GM23338 (cell line): ENCODE results near the gene CHST11. TPM values are rescaled to one million over a fixed set of nuclear protein-coding genes. Genes with fewer than 3 reads are reported as not detected.

Source experiments
- EZH2 ChIP-seq: fragments of 200-600 bp; sonication (generic); IDR thresholded peaks from one replicate; pipeline ENCODE4 v1.8.0; 2017; ENCODE audit warnings: antibody characterized with exemption, mild to moderate bottlenecking, low read depth; ENCODE audit not compliant: unreplicated experiment
- EZH2phosphoT487 ChIP-seq: fragments of 200-600 bp; sonication (generic); IDR thresholded peaks from one replicate; pipeline ENCODE4 v1.8.1; 2018; ENCODE audit warnings: antibody characterized with exemption; ENCODE audit not compliant: unreplicated experiment
- STAT1 ChIP-seq: IDR thresholded peaks from one replicate; pipeline ENCODE4 v1.6.1; 2016; ENCODE audit warnings: antibody characterized with exemption; ENCODE audit not compliant: unreplicated experiment
- ZNF114 ChIP-seq: fragments of 250-450 bp; sonication (Bioruptor Pico); IDR thresholded peaks from 2 replicates; pipeline ENCODE4 v1.5.0; 2020; ENCODE audit warnings: mild to moderate bottlenecking, moderate library complexity
- polyA plus RNA-seq: library from polyadenylated mRNA; unstranded; fragments of >200 nt; fragmentation: Nextera tagmentation; extraction: Ambion mirVana; gene quantifications from 2 replicates; pipeline ENCODE4 v1.2.1, GENCODE V29; 2016
- total RNA-seq: library from RNA; depleted of rRNA; stranded (reverse); fragments of >200 nt; shearing (Covaris generic); gene quantifications from 2 replicates; pipeline ENCODE4 v1.2.3, GENCODE V29; 2014
- TF ChIP-seq, protein P1 (sequence below): fragments of 250-450 bp; sonication (Bioruptor Pico); IDR thresholded peaks from 2 replicates; pipeline ENCODE4 v1.5.0; 2020; ENCODE audit warnings: mild to moderate bottlenecking, moderate library complexity
- TF ChIP-seq, protein P2 (sequence below), 2 experiments: fragments of 200-600 bp in 1 of 2; sonication (generic) in 1 of 2; conservative IDR thresholded peaks; 2 replicates each; pipeline versions ENCODE4 v1.5.1 to v1.6.1; 2016 to 2017; ENCODE audit warnings: antibody characterized with exemption in 2 of 2, low read depth in 2 of 2, mild to moderate bottlenecking in 2 of 2, moderate library complexity in 1 of 2
- TF ChIP-seq, protein P3 (sequence below): IDR thresholded peaks from one replicate; pipeline ENCODE4 v1.6.1; 2018; ENCODE audit warnings: antibody characterized with exemption; ENCODE audit not compliant: unreplicated experiment

CHST11 gene
- total and polyA plus RNA-seq, 2 experiments from 2014 or later = 7.7 to 25.7 TPM

DNA sequence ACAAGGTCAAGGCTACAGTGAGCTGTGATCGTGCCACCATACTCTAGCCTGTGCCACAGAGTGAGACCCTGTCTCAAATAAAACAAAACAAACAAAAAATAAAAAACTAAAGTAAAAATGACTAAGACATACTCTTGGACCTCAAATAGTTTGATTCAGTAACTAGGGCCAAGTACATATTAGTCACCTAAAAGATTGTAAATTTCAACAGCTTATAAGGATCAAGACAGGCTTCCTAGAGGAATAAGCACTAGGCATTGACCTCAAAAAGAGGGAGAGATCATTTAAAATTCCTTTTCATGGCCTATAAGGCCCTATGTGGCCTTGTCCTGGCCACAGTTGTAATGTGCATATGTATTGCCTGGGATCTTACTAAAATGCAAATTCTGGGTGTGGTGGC is 46.0 kb upstream of the CHST11 start (continued):
- TF ChIP-seq, protein P1, sequence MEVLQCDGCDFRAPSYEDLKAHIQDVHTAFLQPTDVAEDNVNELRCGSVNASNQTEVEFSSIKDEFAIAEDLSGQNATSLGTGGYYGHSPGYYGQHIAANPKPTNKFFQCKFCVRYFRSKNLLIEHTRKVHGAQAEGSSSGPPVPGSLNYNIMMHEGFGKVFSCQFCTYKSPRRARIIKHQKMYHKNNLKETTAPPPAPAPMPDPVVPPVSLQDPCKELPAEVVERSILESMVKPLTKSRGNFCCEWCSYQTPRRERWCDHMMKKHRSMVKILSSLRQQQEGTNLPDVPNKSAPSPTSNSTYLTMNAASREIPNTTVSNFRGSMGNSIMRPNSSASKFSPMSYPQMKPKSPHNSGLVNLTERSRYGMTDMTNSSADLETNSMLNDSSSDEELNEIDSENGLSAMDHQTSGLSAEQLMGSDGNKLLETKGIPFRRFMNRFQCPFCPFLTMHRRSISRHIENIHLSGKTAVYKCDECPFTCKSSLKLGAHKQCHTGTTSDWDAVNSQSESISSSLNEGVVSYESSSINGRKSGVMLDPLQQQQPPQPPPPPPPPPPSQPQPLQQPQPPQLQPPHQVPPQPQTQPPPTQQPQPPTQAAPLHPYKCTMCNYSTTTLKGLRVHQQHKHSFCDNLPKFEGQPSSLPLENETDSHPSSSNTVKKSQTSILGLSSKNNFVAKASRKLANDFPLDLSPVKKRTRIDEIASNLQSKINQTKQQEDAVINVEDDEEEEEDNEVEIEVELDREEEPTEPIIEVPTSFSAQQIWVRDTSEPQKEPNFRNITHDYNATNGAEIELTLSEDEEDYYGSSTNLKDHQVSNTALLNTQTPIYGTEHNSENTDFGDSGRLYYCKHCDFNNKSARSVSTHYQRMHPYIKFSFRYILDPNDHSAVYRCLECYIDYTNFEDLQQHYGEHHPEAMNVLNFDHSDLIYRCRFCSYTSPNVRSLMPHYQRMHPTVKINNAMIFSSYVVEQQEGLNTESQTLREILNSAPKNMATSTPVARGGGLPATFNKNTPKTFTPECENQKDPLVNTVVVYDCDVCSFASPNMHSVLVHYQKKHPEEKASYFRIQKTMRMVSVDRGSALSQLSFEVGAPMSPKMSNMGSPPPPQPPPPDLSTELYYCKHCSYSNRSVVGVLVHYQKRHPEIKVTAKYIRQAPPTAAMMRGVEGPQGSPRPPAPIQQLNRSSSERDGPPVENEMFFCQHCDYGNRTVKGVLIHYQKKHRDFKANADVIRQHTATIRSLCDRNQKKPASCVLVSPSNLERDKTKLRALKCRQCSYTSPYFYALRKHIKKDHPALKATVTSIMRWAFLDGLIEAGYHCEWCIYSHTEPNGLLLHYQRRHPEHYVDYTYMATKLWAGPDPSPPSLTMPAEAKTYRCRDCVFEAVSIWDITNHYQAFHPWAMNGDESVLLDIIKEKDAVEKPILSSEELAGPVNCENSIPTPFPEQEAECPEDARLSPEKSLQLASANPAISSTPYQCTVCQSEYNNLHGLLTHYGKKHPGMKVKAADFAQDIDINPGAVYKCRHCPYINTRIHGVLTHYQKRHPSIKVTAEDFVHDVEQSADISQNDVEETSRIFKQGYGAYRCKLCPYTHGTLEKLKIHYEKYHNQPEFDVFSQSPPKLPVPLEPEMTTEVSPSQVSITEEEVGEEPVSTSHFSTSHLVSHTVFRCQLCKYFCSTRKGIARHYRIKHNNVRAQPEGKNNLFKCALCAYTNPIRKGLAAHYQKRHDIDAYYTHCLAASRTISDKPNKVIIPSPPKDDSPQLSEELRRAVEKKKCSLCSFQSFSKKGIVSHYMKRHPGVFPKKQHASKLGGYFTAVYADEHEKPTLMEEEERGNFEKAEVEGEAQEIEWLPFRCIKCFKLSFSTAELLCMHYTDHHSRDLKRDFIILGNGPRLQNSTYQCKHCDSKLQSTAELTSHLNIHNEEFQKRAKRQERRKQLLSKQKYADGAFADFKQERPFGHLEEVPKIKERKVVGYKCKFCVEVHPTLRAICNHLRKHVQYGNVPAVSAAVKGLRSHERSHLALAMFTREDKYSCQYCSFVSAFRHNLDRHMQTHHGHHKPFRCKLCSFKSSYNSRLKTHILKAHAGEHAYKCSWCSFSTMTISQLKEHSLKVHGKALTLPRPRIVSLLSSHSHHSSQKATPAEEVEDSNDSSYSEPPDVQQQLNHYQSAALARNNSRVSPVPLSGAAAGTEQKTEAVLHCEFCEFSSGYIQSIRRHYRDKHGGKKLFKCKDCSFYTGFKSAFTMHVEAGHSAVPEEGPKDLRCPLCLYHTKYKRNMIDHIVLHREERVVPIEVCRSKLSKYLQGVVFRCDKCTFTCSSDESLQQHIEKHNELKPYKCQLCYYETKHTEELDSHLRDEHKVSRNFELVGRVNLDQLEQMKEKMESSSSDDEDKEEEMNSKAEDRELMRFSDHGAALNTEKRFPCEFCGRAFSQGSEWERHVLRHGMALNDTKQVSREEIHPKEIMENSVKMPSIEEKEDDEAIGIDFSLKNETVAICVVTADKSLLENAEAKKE = no peak
- TF ChIP-seq, protein P2, sequence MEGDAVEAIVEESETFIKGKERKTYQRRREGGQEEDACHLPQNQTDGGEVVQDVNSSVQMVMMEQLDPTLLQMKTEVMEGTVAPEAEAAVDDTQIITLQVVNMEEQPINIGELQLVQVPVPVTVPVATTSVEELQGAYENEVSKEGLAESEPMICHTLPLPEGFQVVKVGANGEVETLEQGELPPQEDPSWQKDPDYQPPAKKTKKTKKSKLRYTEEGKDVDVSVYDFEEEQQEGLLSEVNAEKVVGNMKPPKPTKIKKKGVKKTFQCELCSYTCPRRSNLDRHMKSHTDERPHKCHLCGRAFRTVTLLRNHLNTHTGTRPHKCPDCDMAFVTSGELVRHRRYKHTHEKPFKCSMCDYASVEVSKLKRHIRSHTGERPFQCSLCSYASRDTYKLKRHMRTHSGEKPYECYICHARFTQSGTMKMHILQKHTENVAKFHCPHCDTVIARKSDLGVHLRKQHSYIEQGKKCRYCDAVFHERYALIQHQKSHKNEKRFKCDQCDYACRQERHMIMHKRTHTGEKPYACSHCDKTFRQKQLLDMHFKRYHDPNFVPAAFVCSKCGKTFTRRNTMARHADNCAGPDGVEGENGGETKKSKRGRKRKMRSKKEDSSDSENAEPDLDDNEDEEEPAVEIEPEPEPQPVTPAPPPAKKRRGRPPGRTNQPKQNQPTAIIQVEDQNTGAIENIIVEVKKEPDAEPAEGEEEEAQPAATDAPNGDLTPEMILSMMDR (conservative IDR thresholded peaks at IDR 0.05; ENCODE audit: low read depth in 2 of 2) = no peak
- TF ChIP-seq EZH2 (no peak), ZNF114 (no peak), STAT1 (no peak), EZH2phosphoT487 (no peak)
- TF ChIP-seq, protein P3, sequence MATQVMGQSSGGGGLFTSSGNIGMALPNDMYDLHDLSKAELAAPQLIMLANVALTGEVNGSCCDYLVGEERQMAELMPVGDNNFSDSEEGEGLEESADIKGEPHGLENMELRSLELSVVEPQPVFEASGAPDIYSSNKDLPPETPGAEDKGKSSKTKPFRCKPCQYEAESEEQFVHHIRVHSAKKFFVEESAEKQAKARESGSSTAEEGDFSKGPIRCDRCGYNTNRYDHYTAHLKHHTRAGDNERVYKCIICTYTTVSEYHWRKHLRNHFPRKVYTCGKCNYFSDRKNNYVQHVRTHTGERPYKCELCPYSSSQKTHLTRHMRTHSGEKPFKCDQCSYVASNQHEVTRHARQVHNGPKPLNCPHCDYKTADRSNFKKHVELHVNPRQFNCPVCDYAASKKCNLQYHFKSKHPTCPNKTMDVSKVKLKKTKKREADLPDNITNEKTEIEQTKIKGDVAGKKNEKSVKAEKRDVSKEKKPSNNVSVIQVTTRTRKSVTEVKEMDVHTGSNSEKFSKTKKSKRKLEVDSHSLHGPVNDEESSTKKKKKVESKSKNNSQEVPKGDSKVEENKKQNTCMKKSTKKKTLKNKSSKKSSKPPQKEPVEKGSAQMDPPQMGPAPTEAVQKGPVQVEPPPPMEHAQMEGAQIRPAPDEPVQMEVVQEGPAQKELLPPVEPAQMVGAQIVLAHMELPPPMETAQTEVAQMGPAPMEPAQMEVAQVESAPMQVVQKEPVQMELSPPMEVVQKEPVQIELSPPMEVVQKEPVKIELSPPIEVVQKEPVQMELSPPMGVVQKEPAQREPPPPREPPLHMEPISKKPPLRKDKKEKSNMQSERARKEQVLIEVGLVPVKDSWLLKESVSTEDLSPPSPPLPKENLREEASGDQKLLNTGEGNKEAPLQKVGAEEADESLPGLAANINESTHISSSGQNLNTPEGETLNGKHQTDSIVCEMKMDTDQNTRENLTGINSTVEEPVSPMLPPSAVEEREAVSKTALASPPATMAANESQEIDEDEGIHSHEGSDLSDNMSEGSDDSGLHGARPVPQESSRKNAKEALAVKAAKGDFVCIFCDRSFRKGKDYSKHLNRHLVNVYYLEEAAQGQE = no peak
